A549 (cell line): ENCODE results near the gene CD7. TPM values are rescaled to one million over a fixed set of nuclear protein-coding genes. Genes with fewer than 3 reads are reported as not detected.
A peak's percentile ranks its signal among the peaks of the same experiment; 100 is the strongest.

Source experiments
- CTCF ChIP-seq: fragments of >200 bp; sonication (Bioruptor Twin); formaldehyde crosslinking; IDR thresholded peaks from 3 replicates; pipeline ENCODE4 v1.5.1; 2016
- EHMT2 ChIP-seq: fragments of 200-600 bp; sonication (generic); IDR thresholded peaks from 2 replicates; pipeline ENCODE4 v1.6.1; 2016; ENCODE audit warnings: antibody characterized with exemption, low read depth, mild to moderate bottlenecking, moderate library complexity
- ELK1 ChIP-seq: fragments of 150-350 bp; IDR thresholded peaks from 2 replicates; pipeline ENCODE4 v1.6.1; 2014; ENCODE audit warnings: low read depth, mild to moderate bottlenecking, low read length
- EP300 ChIP-seq, 2 experiments: fragments of >200 bp; sonication (Bioruptor Twin); formaldehyde crosslinking; IDR thresholded peaks; 2 replicates in 1 of 2; 3 replicates in 1 of 2; pipeline ENCODE4 v1.6.1; 2016 to 2017
- FOSL2 ChIP-seq, 2 experiments: fragments of 450-650 bp in 1 of 2; fragments of >200 bp in 1 of 2; sonication (Bioruptor Twin) in 1 of 2; formaldehyde crosslinking; IDR thresholded peaks; 2 replicates each; pipeline versions ENCODE4 v1.5.0 to v1.6.1; 2016 to 2020; ENCODE audit warnings: mild to moderate bottlenecking in 1 of 2, moderate library complexity in 1 of 2
- GATA3 ChIP-seq: IDR thresholded peaks from 2 replicates; pipeline ENCODE4 v1.6.1; 2012; ENCODE audit warnings: borderline replicate concordance
- HES2 ChIP-seq: fragments of >200 bp; sonication (Bioruptor Twin); formaldehyde crosslinking; IDR thresholded peaks from 2 replicates; pipeline ENCODE4 v1.6.1; 2016
- HOXB13 ChIP-seq: fragments of 250-450 bp; sonication (Bioruptor Pico); IDR thresholded peaks from 2 replicates; pipeline ENCODE4 v1.5.0; 2020; ENCODE audit warnings: low read depth, mild to moderate bottlenecking, moderate library complexity
- HOXB5 ChIP-seq: fragments of 250-450 bp; sonication (Bioruptor Pico); IDR thresholded peaks from 2 replicates; pipeline ENCODE4 v1.5.0; 2020; ENCODE audit warnings: mild to moderate bottlenecking, moderate library complexity
- NR3C1 ChIP-seq: fragments of >200 bp; sonication (Bioruptor Twin); formaldehyde crosslinking; IDR thresholded peaks from 3 replicates; pipeline ENCODE4 v1.6.1; 2017
- PHF8 ChIP-seq: fragments of 200-600 bp; sonication (generic); IDR thresholded peaks from 2 replicates; pipeline ENCODE4 v1.6.1; 2016; ENCODE audit warnings: low read depth, mild to moderate bottlenecking, antibody characterized with exemption, moderate library complexity, borderline replicate concordance
- POLR2A ChIP-seq: IDR thresholded peaks from 2 replicates; pipeline ENCODE4 v1.6.1; 2012; ENCODE audit warnings: mild to moderate bottlenecking, low read length
- POLR2AphosphoS2 ChIP-seq: conservative IDR thresholded peaks from 2 replicates; pipeline ENCODE4 v1.6.1; 2012; ENCODE audit warnings: low read length, improper control_type of control experiment, inconsistent platforms
- RAD21 ChIP-seq, 2 experiments: fragments of >200 bp in 1 of 2; sonication (Bioruptor Twin) in 1 of 2; formaldehyde crosslinking in 1 of 2; IDR thresholded peaks in 1 of 2; conservative IDR thresholded peaks in 1 of 2; 2 replicates in 1 of 2; 3 replicates in 1 of 2; pipeline ENCODE4 v1.6.1; 2012 to 2018; ENCODE audit warnings: inconsistent platforms in 1 of 2
- RFX5 ChIP-seq: fragments of 450-650 bp; IDR thresholded peaks from 2 replicates; pipeline ENCODE4 v1.7.1; 2014; ENCODE audit warnings: antibody characterized with exemption, mild to moderate bottlenecking, moderate library complexity
- SMC3 ChIP-seq: fragments of >200 bp; sonication (Bioruptor Twin); formaldehyde crosslinking; IDR thresholded peaks from 3 replicates; pipeline ENCODE4 v1.6.1; 2018; ENCODE audit warnings: inconsistent platforms
- TFCP2L1 ChIP-seq: fragments of 250-450 bp; sonication (Bioruptor Pico); IDR thresholded peaks from 2 replicates; pipeline ENCODE4 v1.5.0; 2021; ENCODE audit warnings: mild to moderate bottlenecking
- TP53 ChIP-seq: fragments of 250-450 bp; sonication (Bioruptor Pico); IDR thresholded peaks from 2 replicates; pipeline ENCODE4 v1.5.0; 2021; ENCODE audit warnings: mild to moderate bottlenecking, moderate library complexity
- ZC3H11A ChIP-seq: fragments of 450-650 bp; IDR thresholded peaks from 2 replicates; pipeline ENCODE4 v1.6.1; 2014; ENCODE audit warnings: antibody characterized with exemption, mild to moderate bottlenecking
- ZFP36 ChIP-seq: fragments of 450-650 bp; IDR thresholded peaks from 2 replicates; pipeline ENCODE4 v1.6.1; 2014; ENCODE audit warnings: borderline replicate concordance; ENCODE audit not compliant: partially characterized antibody
- ZNF302 ChIP-seq: fragments of 250-450 bp; sonication (Bioruptor Pico); IDR thresholded peaks from 2 replicates; pipeline ENCODE4 v1.9.0; 2021; ENCODE audit warnings: inconsistent platforms, mild to moderate bottlenecking, moderate library complexity
- polyA plus RNA-seq, 4 experiments: library from polyadenylated mRNA; depleted of rRNA in 3 of 4; stranded (reverse); fragments of >200 nt; fragmentation: RNase III in 1 of 4; extraction: RNeasy Plus Mini Kit Qiagen cat#74134 plus additional on column Dnase treatment in 1 of 4; gene quantifications; 2 replicates in 3 of 4; 3 replicates in 1 of 4; pipeline ENCODE4 v1.2.3, GENCODE V29; 2011 to 2017
- TF ChIP-seq, protein P1 (sequence below): fragments of 450-650 bp; IDR thresholded peaks from 2 replicates; pipeline ENCODE4 v1.6.1; 2014; ENCODE audit warnings: antibody characterized with exemption
- TF ChIP-seq, protein P2 (sequence below): fragments of 250-450 bp; sonication (Bioruptor Pico); IDR thresholded peaks from 2 replicates; pipeline ENCODE4 v1.5.0; 2021; ENCODE audit warnings: mild to moderate bottlenecking, moderate library complexity, borderline replicate concordance

CD7 gene
- polyA plus RNA-seq, 2 of the 4 experiments (the other 2 are of a cell fraction) = not detected

DNA sequence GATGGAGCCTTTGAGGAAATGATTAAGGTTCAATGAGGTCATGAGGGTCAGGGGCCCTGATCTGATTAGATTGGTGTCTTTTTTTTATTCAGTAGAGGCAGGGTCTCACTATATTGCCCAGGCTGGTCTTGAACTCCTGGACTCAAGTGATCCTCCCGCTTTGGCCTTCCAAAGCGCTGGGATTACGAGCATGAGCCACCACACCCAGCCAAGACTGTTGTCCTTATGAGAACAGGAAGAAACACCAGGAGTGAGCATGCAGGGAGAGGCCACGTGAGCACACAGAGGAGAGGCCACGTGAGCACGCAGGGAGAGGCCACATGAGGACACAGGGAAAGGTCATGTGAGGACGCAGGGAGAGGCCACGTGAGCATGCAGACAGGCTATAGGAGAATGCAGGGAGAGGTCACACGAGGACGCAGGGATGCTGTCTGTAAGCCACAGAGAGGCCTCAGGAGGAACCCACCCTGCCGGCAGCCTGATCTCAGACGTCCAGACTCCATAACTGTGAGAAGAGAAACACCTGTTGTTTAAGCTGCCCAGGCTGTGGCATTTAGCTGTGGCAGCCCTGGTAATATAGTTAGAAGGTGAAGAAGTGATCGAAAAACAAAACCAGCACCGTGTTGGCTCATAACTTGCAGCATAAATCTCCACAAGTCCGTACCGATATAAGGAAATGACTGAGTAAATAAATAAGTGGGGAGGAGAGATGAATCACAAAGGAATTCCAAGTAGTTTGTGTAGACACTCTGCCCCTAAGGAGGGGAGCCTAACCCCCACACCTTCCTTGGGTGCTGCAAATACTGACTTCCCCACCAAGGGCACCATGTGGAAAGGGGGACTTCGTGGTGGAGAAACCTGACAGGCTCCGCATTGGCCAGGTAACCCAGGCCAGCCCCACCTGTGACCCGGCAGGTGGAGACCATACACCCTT is 29.3 kb downstream of the CD7 start (continued):
- TF ChIP-seq ZFP36 (no peak), HES2 (no peak), SMC3 (0 out of 3 replicates have a peak, but pooled peaks have one; percentile 5), ZNF302 (CRISPR knock-in tag) (no peak), ELK1 (no peak), ZC3H11A (no peak), RAD21 (conservative IDR thresholded peaks at IDR 0.05 in 1 of 2, IDR thresholded peaks at IDR 0.05 in 1 of 2) (peak in 1 of 2 experiments; percentile 44; a peak in 2 of 5 replicates), FOSL2 (IDR thresholded peaks at IDR 0.05) (peak; percentile 51; the same call in 1 of the 2 replicates), FOSL2 (CRISPR knock-in tag; IDR thresholded peaks at IDR 0.05) (peak; percentile 91), NR3C1 (no peak), TFCP2L1 (no peak), POLR2AphosphoS2 (0 out of 2 replicates have a peak, but pooled peaks have one; percentile 54), HOXB5 (peak; percentile 80; the same call in 1 of the 2 replicates), PHF8 (no peak), EP300 (IDR thresholded peaks at IDR 0.05) (peak; percentile 47 to 66; a peak in 3 of 5 replicates), TP53 (CRISPR knock-in tag) (peak; percentile 68; the same call in 1 of the 2 replicates), RFX5 (no peak), EHMT2 (no peak), GATA3 (peak; percentile 56), HOXB13 (CRISPR knock-in tag) (peak; percentile 79; the same call in 1 of the 2 replicates), CTCF (no peak), POLR2A (no peak)
- TF ChIP-seq, protein P1, sequence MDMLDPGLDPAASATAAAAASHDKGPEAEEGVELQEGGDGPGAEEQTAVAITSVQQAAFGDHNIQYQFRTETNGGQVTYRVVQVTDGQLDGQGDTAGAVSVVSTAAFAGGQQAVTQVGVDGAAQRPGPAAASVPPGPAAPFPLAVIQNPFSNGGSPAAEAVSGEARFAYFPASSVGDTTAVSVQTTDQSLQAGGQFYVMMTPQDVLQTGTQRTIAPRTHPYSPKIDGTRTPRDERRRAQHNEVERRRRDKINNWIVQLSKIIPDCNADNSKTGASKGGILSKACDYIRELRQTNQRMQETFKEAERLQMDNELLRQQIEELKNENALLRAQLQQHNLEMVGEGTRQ = peak; percentile 100
- TF ChIP-seq, protein P2, sequence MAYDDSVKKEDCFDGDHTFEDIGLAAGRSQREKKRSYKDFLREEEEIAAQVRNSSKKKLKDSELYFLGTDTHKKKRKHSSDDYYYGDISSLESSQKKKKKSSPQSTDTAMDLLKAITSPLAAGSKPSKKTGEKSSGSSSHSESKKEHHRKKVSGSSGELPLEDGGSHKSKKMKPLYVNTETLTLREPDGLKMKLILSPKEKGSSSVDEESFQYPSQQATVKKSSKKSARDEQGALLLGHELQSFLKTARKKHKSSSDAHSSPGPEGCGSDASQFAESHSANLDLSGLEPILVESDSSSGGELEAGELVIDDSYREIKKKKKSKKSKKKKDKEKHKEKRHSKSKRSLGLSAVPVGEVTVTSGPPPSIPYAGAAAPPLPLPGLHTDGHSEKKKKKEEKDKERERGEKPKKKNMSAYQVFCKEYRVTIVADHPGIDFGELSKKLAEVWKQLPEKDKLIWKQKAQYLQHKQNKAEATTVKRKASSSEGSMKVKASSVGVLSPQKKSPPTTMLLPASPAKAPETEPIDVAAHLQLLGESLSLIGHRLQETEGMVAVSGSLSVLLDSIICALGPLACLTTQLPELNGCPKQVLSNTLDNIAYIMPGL (CRISPR knock-in tag) = no peak
